Measurements from ENCODE around the gene SLC5A4.

DNA sequence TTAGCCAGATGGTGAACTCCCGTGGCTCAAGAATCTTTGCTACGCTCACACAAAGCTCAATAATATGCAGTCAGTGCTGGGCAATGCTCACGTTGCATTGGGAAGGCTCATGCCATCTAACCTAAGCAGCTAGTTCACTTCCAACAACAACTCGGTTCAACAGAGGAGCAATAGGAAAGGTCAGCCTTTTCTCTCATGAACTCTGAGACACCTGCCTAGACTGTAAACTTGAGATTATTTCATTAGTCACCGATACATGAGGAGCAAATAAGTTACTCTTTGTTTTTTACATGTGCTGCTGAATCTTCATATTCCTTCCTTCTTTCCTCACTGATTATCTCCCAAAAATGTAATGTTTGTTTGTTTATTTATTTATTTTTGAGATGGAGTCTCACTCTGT is 9.0 kb downstream of the SLC5A4 start:
- TF ChIP-seq CTBP1 (IDR thresholded peaks at IDR 0.05; ENCODE audit: borderline replicate concordance) (no peak), FOXK2 (IDR thresholded peaks at IDR 0.05) (no peak), HDGF (IDR thresholded peaks at IDR 0.05; ENCODE audit: borderline replicate concordance) (no peak)
